HG02798 (cell line): ENCODE data around the gene LRMDA.

ENCODE experiments used
- ATAC-seq: cut with Tn5 transposase; IDR thresholded peaks from one replicate; pipeline ENCODE4 v1.9.1; 2021; ENCODE audit warnings: mild to moderate bottlenecking; ENCODE audit not compliant: unreplicated experiment, poor library complexity

Gene LRMDA

GRCh38 chr10:76286536-76286935, 855.1 kb downstream of the LRMDA start:
- no peak for ATAC-seq

GRCh38 chr10:76287856-76288255, 856.4 kb downstream of the LRMDA start:
- ATAC-seq, result no peak

GRCh38 chr10:76291175-76291574, 859.8 kb downstream of the LRMDA start:
- no peak for ATAC-seq

- ATAC-seq, result no peak
These were observed 860.5 kb downstream of the LRMDA start for GRCh38 chr10:76291885-76292284.

GRCh38 chr10:76296957-76297356, 865.5 kb downstream of the LRMDA start:
- ATAC-seq, result no peak

- ATAC-seq, result no peak
These were observed 865.9 kb downstream of the LRMDA start for GRCh38 chr10:76297358-76297757.

GRCh38 chr10:76297780-76298281, 866.4 kb downstream of the LRMDA start:
- no peak for ATAC-seq

GRCh38 chr10:76298329-76298728, 866.9 kb downstream of the LRMDA start:
- ATAC-seq, result no peak

GRCh38 chr10:76299501-76299900, 868.1 kb downstream of the LRMDA start:
- no peak for ATAC-seq

- ATAC-seq, result no peak
These were observed 869.8 kb downstream of the LRMDA start for GRCh38 chr10:76301211-76301610.

- no peak for ATAC-seq
These were observed 870.5 kb downstream of the LRMDA start for GRCh38 chr10:76301950-76302349.

- ATAC-seq, result no peak
These were observed 871.1 kb downstream of the LRMDA start for GRCh38 chr10:76302481-76302880.

- no peak for ATAC-seq
These were observed 871.7 kb downstream of the LRMDA start for GRCh38 chr10:76302961-76303630.

- ATAC-seq, result peak; percentile 78
These were observed 872.4 kb downstream of the LRMDA start for GRCh38 chr10:76303682-76304316.

GRCh38 chr10:76305930-76306615, 874.6 kb downstream of the LRMDA start:
- ATAC-seq, result no peak

GRCh38 chr10:76306856-76307255, 875.4 kb downstream of the LRMDA start:
- ATAC-seq, result no peak

GRCh38 chr10:76309070-76309469, 877.6 kb downstream of the LRMDA start:
- no peak for ATAC-seq

- ATAC-seq, result no peak
These were observed 878.5 kb downstream of the LRMDA start for GRCh38 chr10:76309741-76310587.

GRCh38 chr10:76310588-76311080, 879.2 kb downstream of the LRMDA start:
- ATAC-seq, result no peak
